K562 (cell line): ENCODE data around the gene KRTCAP2. TPM values are rescaled to one million over a fixed set of nuclear protein-coding genes. Genes with fewer than 3 reads are reported as not detected.

Source experiments
- ARID4B ChIP-seq: sonication (generic); formaldehyde crosslinking; IDR thresholded peaks from 2 replicates; pipeline ENCODE4 v1.8.0; 2022; ENCODE audit warnings: mild to moderate bottlenecking, missing genetic modification reagents
- ATF3 ChIP-seq, 2 experiments: fragments of 450-650 bp in 1 of 2; sonication (generic) in 1 of 2; formaldehyde crosslinking in 1 of 2; IDR thresholded peaks in 1 of 2; conservative IDR thresholded peaks in 1 of 2; 2 replicates each; pipeline versions ENCODE4 v1.6.1 to v1.8.1; 2016 to 2023; ENCODE audit warnings: mild to moderate bottlenecking in 2 of 2, moderate library complexity in 2 of 2, inconsistent platforms in 1 of 2, missing genetic modification reagents in 1 of 2
- CBX5 ChIP-seq: IDR thresholded peaks from 2 replicates; pipeline ENCODE4 v1.6.1; 2014; ENCODE audit warnings: low read depth, borderline replicate concordance
- DIDO1 ChIP-seq: fragments of 450-650 bp; IDR thresholded peaks from 2 replicates; pipeline ENCODE4 v1.6.1; 2016; ENCODE audit warnings: low read depth, missing biosample characterization, missing genetic modification characterization
- HIVEP1 ChIP-seq: fragments of 250-450 bp; sonication (Bioruptor Pico); IDR thresholded peaks from 2 replicates; pipeline ENCODE4 v1.4.0; 2020; ENCODE audit warnings: mild to moderate bottlenecking
- JUN ChIP-seq, 2 experiments: sonication (generic) in 1 of 2; formaldehyde crosslinking in 1 of 2; IDR thresholded peaks; 2 replicates each; pipeline versions ENCODE4 v1.6.1 to v1.8.0; 2012 to 2022; ENCODE audit warnings: borderline replicate concordance in 2 of 2, mild to moderate bottlenecking in 2 of 2, improper control_type of control experiment in 1 of 2, low read depth in 1 of 2, low read length in 1 of 2, missing genetic modification reagents in 1 of 2
- MTA3 ChIP-seq: fragments of 450-650 bp; formaldehyde crosslinking; IDR thresholded peaks from 2 replicates; pipeline ENCODE4 v1.6.1; 2017; ENCODE audit warnings: mild to moderate bottlenecking, borderline replicate concordance
- MTF1 ChIP-seq: fragments of 250-450 bp; sonication (Bioruptor Pico); IDR thresholded peaks from 2 replicates; pipeline ENCODE4 v1.9.0; 2021; ENCODE audit warnings: moderate library complexity, mild to moderate bottlenecking, inconsistent platforms, borderline replicate concordance
- POLR2AphosphoS2 ChIP-seq: IDR thresholded peaks from 2 replicates; pipeline ENCODE4 v1.6.1; 2012; ENCODE audit warnings: low read length, improper control_type of control experiment
- POU5F1 ChIP-seq: fragments of 150-350 bp; IDR thresholded peaks from 2 replicates; pipeline ENCODE4 v1.6.1; 2014; ENCODE audit warnings: borderline replicate concordance, low read length, low read depth, mild to moderate bottlenecking; ENCODE audit not compliant: partially characterized antibody
- RAD21 ChIP-seq, 2 experiments: fragments of 250-450 bp in 1 of 2; fragments of 450-650 bp in 1 of 2; sonication (Bioruptor Pico) in 1 of 2; formaldehyde crosslinking in 1 of 2; IDR thresholded peaks in 1 of 2; conservative IDR thresholded peaks in 1 of 2; 2 replicates each; pipeline versions ENCODE4 v1.4.0 to v1.8.0; 2020 to 2022; ENCODE audit warnings: mild to moderate bottlenecking in 2 of 2, moderate library complexity in 1 of 2
- RBM22 ChIP-seq: fragments of 200-400 bp; formaldehyde crosslinking; IDR thresholded peaks from 2 replicates; pipeline ENCODE4 v1.6.1; 2018; ENCODE audit warnings: low read length, low read depth; ENCODE audit not compliant: poor library complexity, severe bottlenecking
- SNRNP70 ChIP-seq: fragments of 200-400 bp; formaldehyde crosslinking; optimal IDR thresholded peaks from 2 replicates; pipeline ENCODE3; 2017; ENCODE audit warnings: low read depth, low read length
- SOX6 ChIP-seq: fragments of 450-650 bp; IDR thresholded peaks from 2 replicates; pipeline ENCODE4 v1.6.1; 2014; ENCODE audit warnings: mild to moderate bottlenecking
- ZKSCAN3 ChIP-seq: fragments of 250-450 bp; sonication (Bioruptor Pico); IDR thresholded peaks from 2 replicates; pipeline ENCODE4 v1.4.0; 2020
- ZNF668 ChIP-seq: fragments of 250-450 bp; sonication (Bioruptor Pico); IDR thresholded peaks from 2 replicates; pipeline ENCODE4 v1.8.0; 2022; ENCODE audit warnings: mild to moderate bottlenecking, inconsistent platforms
- ZNF830 ChIP-seq: fragments of 250-450 bp; sonication (Bioruptor Pico); IDR thresholded peaks from 2 replicates; pipeline ENCODE4 v1.5.0; 2021; ENCODE audit warnings: mild to moderate bottlenecking
- polyA plus RNA-seq, 8 experiments: library from polyadenylated mRNA; depleted of rRNA in 4 of 8; stranded (reverse) in 5 of 8; unstranded in 3 of 8; fragments of >200 nt; fragmentation: Nextera tagmentation in 2 of 8; fragmentation: Illumina TruSeq in 1 of 8; extraction: Ambion mirVana in 2 of 8; extraction: Trizol in 1 of 8; gene quantifications; 2 replicates each; pipeline versions ENCODE4 v1.2.1 to v1.2.3, GENCODE V29; 2011 to 2014; ENCODE audit warnings: inconsistent platforms in 1 of 8, missing spikeins in 1 of 8
- total RNA-seq, 7 experiments: library from RNA; depleted of rRNA in 6 of 7; stranded (reverse); fragments of >200 nt in 6 of 7; fragmentation: Illumina TruSeq in 2 of 7; extraction: Trizol in 2 of 7; gene quantifications; 2 replicates each; pipeline versions ENCODE4 v1.2.1 to v1.2.3, GENCODE V29; 2011 to 2021; ENCODE audit warnings: low replicate concordance in 1 of 7
- TF ChIP-seq, protein P1 (sequence below): fragments of 450-650 bp; IDR thresholded peaks from 2 replicates; pipeline ENCODE4 v1.6.1; 2018; ENCODE audit not compliant: partially characterized antibody

KRTCAP2 gene
- total and polyA plus RNA-seq, 9 of the 15 experiments (the other 6 are each of a cell fraction or from before 2014, with no cell fraction given) = 126 to 436 (median 244) TPM

- TF ChIP-seq POU5F1 = no peak
- peak; percentile 82; the same call in 1 of the 2 replicates for TF ChIP-seq ARID4B (CRISPR knock-in tag)
- TF ChIP-seq DIDO1 (tag) = no peak
- no peak for TF ChIP-seq SOX6
- no peak for TF ChIP-seq ZNF668
- TF ChIP-seq POLR2AphosphoS2 = no peak
- TF ChIP-seq SNRNP70 = no peak
- peak; percentile 55; the same call in 1 of the 2 replicates for TF ChIP-seq ATF3 (IDR thresholded peaks at IDR 0.05)
- 0 out of 2 replicates have a peak, but pooled peaks have one; percentile 35 for TF ChIP-seq ATF3 (CRISPR knock-in tag; conservative IDR thresholded peaks at IDR 0.05)
- TF ChIP-seq MTA3 = peak; percentile 44; the same call in 1 of the 2 replicates
- TF ChIP-seq ZNF830 = no peak
- TF ChIP-seq HIVEP1 (CRISPR knock-in tag) = no peak
- no peak for TF ChIP-seq RAD21 (CRISPR knock-in tag; conservative IDR thresholded peaks at IDR 0.05 in 1 of 2, IDR thresholded peaks at IDR 0.05 in 1 of 2)
- peak; percentile 35; the same call in 1 of the 2 replicates for TF ChIP-seq JUN (IDR thresholded peaks at IDR 0.05; ENCODE audit: borderline replicate concordance, low read depth, low read length)
- 0 out of 2 replicates have a peak, but pooled peaks have one; percentile 43 for TF ChIP-seq JUN (CRISPR knock-in tag; IDR thresholded peaks at IDR 0.05; ENCODE audit: borderline replicate concordance)
- TF ChIP-seq RBM22 = no peak
- no peak for TF ChIP-seq CBX5
- TF ChIP-seq, protein P1, sequence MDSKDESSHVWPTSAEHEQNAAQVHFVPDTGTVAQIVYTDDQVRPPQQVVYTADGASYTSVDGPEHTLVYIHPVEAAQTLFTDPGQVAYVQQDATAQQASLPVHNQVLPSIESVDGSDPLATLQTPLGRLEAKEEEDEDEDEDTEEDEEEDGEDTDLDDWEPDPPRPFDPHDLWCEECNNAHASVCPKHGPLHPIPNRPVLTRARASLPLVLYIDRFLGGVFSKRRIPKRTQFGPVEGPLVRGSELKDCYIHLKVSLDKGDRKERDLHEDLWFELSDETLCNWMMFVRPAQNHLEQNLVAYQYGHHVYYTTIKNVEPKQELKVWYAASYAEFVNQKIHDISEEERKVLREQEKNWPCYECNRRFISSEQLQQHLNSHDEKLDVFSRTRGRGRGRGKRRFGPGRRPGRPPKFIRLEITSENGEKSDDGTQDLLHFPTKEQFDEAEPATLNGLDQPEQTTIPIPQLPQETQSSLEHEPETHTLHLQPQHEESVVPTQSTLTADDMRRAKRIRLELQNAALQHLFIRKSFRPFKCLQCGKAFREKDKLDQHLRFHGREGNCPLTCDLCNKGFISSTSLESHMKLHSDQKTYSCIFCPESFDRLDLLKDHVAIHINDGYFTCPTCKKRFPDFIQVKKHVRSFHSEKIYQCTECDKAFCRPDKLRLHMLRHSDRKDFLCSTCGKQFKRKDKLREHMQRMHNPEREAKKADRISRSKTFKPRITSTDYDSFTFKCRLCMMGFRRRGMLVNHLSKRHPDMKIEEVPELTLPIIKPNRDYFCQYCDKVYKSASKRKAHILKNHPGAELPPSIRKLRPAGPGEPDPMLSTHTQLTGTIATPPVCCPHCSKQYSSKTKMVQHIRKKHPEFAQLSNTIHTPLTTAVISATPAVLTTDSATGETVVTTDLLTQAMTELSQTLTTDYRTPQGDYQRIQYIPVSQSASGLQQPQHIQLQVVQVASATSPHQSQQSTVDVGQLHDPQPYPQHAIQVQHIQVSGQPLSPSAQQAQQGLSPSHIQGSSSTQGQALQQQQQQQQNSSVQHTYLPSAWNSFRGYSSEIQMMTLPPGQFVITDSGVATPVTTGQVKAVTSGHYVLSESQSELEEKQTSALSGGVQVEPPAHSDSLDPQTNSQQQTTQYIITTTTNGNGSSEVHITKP = peak; percentile 62
- no peak for TF ChIP-seq ZKSCAN3
- TF ChIP-seq MTF1 (CRISPR knock-in tag) = no peak
Measured at GRCh38 chr1:155134880-155135414, 38.2 kb downstream of the KRTCAP2 start (continued).
